Stimulated activated CD4-positive, alpha-beta T cell treated with anti-CD3 and anti-CD28 coated beads, Interleukin-12 subunit alpha, Interleukin-12 subunit beta, amount 100 ng/mL, for 4 hours (primary cell): ENCODE measurements around the gene AWAT1.
"Not testable (repeated sequence)": the region's sequence is repeated elsewhere in the genome, so short reads cannot be mapped to it uniquely, and the experiment has no call there.

Source experiments
- DNase-seq: peaks from one replicate; pipeline ENCODE4 v3.0.0-alpha.2; 2020

Gene AWAT1

GRCh38 chrX:70234355-70234754 is at the start of gene AWAT1:
AWAT1 (plus strand) TSS chrX:70234655; CDS start chrX:70234696, 41 bp downstream.
- no peak for DNase-seq

GRCh38 chrX:70190225-70190624 is 44.2 kb upstream of the AWAT1 start:
- DNase-seq: no peak

- peak; percentile 48 for DNase-seq
Measured at GRCh38 chrX:70196961-70197720, 37.3 kb upstream of the AWAT1 start.

GRCh38 chrX:70201732-70202131 is 32.7 kb upstream of the AWAT1 start:
- DNase-seq: no peak

- no peak for DNase-seq
Measured at GRCh38 chrX:70208479-70208878, 26.0 kb upstream of the AWAT1 start.

GRCh38 chrX:70209570-70209969 is 24.9 kb upstream of the AWAT1 start:
- DNase-seq: not testable (repeated sequence)

- DNase-seq: no peak
Measured at GRCh38 chrX:70219938-70220764, 14.3 kb upstream of the AWAT1 start.

- no peak for DNase-seq
Measured at GRCh38 chrX:70226048-70226447, 8.4 kb upstream of the AWAT1 start.

GRCh38 chrX:70226687-70227086 is 7.8 kb upstream of the AWAT1 start:
- DNase-seq: no peak

- no peak for DNase-seq
Measured at GRCh38 chrX:70231666-70232065, 2.8 kb upstream of the AWAT1 start.

- no peak for DNase-seq
Measured at GRCh38 chrX:70240751-70241150, 6.3 kb downstream of the AWAT1 start.

GRCh38 chrX:70241501-70241900 is 7.0 kb downstream of the AWAT1 start:
- DNase-seq: no peak

- DNase-seq: not testable (repeated sequence)
Measured at GRCh38 chrX:70243601-70244000, 9.1 kb downstream of the AWAT1 start.

- DNase-seq: no peak
Measured at GRCh38 chrX:70244881-70245280, 10.4 kb downstream of the AWAT1 start.

GRCh38 chrX:70247252-70247651 is 12.8 kb downstream of the AWAT1 start:
- no peak for DNase-seq

GRCh38 chrX:70252491-70252890 is 18.0 kb downstream of the AWAT1 start:
- DNase-seq: no peak

GRCh38 chrX:70253377-70254062 is 19.1 kb downstream of the AWAT1 start:
- no peak for DNase-seq

GRCh38 chrX:70254063-70254400 is 19.6 kb downstream of the AWAT1 start:
- DNase-seq: no peak

- no peak for DNase-seq
Measured at GRCh38 chrX:70254909-70255308, 20.5 kb downstream of the AWAT1 start.

GRCh38 chrX:70255452-70255851 is 21.0 kb downstream of the AWAT1 start:
- no peak for DNase-seq

- no peak for DNase-seq
Measured at GRCh38 chrX:70257423-70258288, 23.2 kb downstream of the AWAT1 start.

- no peak for DNase-seq
Measured at GRCh38 chrX:70260104-70260503, 25.6 kb downstream of the AWAT1 start, which contains the start of gene P2RY4. P2RY4 (minus strand) TSS chrX:70260204; CDS start chrX:70259624, 580 bp downstream.
